Panc1 (cell line): ENCODE results near the gene MAMDC2. TPM values are rescaled to one million over a fixed set of nuclear protein-coding genes. Genes with fewer than 3 reads are reported as not detected.

Source experiments
- ATAC-seq: fragments of 200-7000 bp; cut with Tn5 transposase; 2 replicates; pipeline ENCODE4 v1.9.1; 2020; ENCODE audit warnings: mild to moderate bottlenecking, moderate library complexity
- BruUV-seq: library from RNA; stranded (reverse); fragments of 400-500 nt; replicated peaks from 2 replicates; lab custom pipeline; 2021; lab: Mats Ljungman, UMichigan
- CTCF ChIA-PET: fragments of 300-600 bp; sonication (Branson Sonifier 250); formaldehyde crosslinking; loops from one replicate; lab custom pipeline; 2022; ENCODE audit warnings: antibody characterized with exemption; lab: Charles Lee
- POLR2A ChIA-PET: fragments of 300-600 bp; sonication (Branson Sonifier 250); formaldehyde crosslinking; loops from one replicate; lab custom pipeline; 2022; ENCODE audit warnings: antibody characterized with exemption; lab: Charles Lee
- DNase-seq: peaks from one replicate; pipeline ENCODE4 v3.0.0-alpha.2; 2010; ENCODE audit warnings: low read depth, low spot score
- H3K27ac ChIP-seq: 2 replicates; pipeline ENCODE4 v1.5.1; 2011; ENCODE audit warnings: mild to moderate bottlenecking, low read length, inconsistent platforms
- H3K27me3 ChIP-seq: fragments of 200-500 bp; sonication (Bioruptor generic); 2 replicates; pipeline ENCODE4 v1.6.0; 2014; ENCODE audit warnings: low read length, inconsistent platforms; ENCODE audit not compliant: control insufficient read depth, insufficient read depth
- H3K36me3 ChIP-seq: fragments of 200-500 bp; sonication (Bioruptor generic); 2 replicates; pipeline ENCODE4 v1.5.1; 2014; ENCODE audit warnings: inconsistent platforms, mild to moderate bottlenecking, low read length, moderate library complexity; ENCODE audit not compliant: control insufficient read depth, insufficient read depth
- H3K4me1 ChIP-seq: 2 replicates; pipeline ENCODE4 v1.5.1; 2011; ENCODE audit warnings: inconsistent platforms, mild to moderate bottlenecking, low read length, moderate library complexity; ENCODE audit not compliant: control insufficient read depth, insufficient read depth
- H3K4me3 ChIP-seq, 2 experiments: 2 replicates each; pipeline ENCODE4 v1.5.1; 2011 to 2012; ENCODE audit warnings: low read depth in 2 of 2, low read length in 2 of 2, mild to moderate bottlenecking in 2 of 2, inconsistent platforms in 1 of 2, moderate library complexity in 1 of 2
- H3K9me3 ChIP-seq: fragments of 200-500 bp; sonication (Bioruptor generic); 2 replicates; pipeline ENCODE4 v1.5.1; 2014; ENCODE audit warnings: low read depth, mild to moderate bottlenecking, inconsistent platforms, low read length, moderate library complexity; ENCODE audit not compliant: control insufficient read depth, insufficient read depth
- CTCF ChIP-seq: fragments of 450-650 bp; IDR thresholded peaks from 2 replicates; pipeline ENCODE4 v1.5.1; 2017; ENCODE audit warnings: mild to moderate bottlenecking
- POLR2AphosphoS5 ChIP-seq: IDR thresholded peaks from 2 replicates; pipeline ENCODE4 v1.6.1; 2012; ENCODE audit warnings: mild to moderate bottlenecking, low read depth, low read length, moderate library complexity
- REST ChIP-seq, 2 experiments: IDR thresholded peaks; 2 replicates each; pipeline ENCODE4 v1.6.1; 2011 to 2012; ENCODE audit warnings: low read depth in 2 of 2, control low read depth in 1 of 2, low read length in 1 of 2, mild to moderate bottlenecking in 1 of 2, moderate library complexity in 1 of 2; ENCODE audit not compliant: insufficient read depth in 1 of 2
- SIN3A ChIP-seq: IDR thresholded peaks from 2 replicates; pipeline ENCODE4 v1.6.1; 2012; ENCODE audit warnings: low read depth, mild to moderate bottlenecking, low read length, moderate library complexity, borderline replicate concordance; ENCODE audit not compliant: insufficient read depth
- TCF7L2 ChIP-seq: IDR thresholded peaks from 2 replicates; pipeline ENCODE4 v1.6.1; 2011; ENCODE audit warnings: mild to moderate bottlenecking, low read depth, low read length, inconsistent platforms
- in situ Hi-C: cut with HindIII; loops from 2 replicates; pipeline ENCODE4 v1.10.0; 2016; ENCODE audit warnings: low sequenced_read_pairs, low pct_unique_long_range_greater_than_20kb
- intact Hi-C: fragments of 100-400 bp; cut with micrococcal nuclease; formaldehyde crosslinking; loops from one replicate; pipeline ENCODE4 v1.10.0; 2022; ENCODE audit not compliant: unreplicated experiment
- total RNA-seq: library from RNA; stranded (reverse); gene quantifications from one replicate; pipeline ENCODE4 v1.2.1, GENCODE V29; 2021; ENCODE audit not compliant: unreplicated experiment

The MAMDC2 gene
- total RNA-seq, 1 experiment from 2014 or later = 1.5 TPM

GRCh38 chr9:70168521-70168920 lies 124.9 kb downstream of the MAMDC2 start:
- Histone ChIP-seq H3K9me3 (no peaks in the 10 kb centered on the region), H3K36me3 (no peaks in the 10 kb centered on the region), H3K27me3 (no peaks in the 10 kb centered on the region), H3K4me3 (no peak overlapping the region), H3K27ac (no peak overlapping the region), H3K4me1 (no peaks in the 10 kb centered on the region)
- in situ Hi-C loops = no loop called here
- DNase-seq = no peak
- ChIA-PET POLR2A (no interaction called here), CTCF (no interaction called here)
- ATAC-seq = no peak
- intact Hi-C loops = no loop called here
- no TSS peak for BruUV-seq
- TF ChIP-seq SIN3A (no peak), TCF7L2 (no peak), POLR2AphosphoS5 (no peak), REST (IDR thresholded peaks at IDR 0.05; ENCODE audit: insufficient read depth in 1 of 2, low read depth in 2 of 2, low read length in 1 of 2) (no peak), CTCF (no peak)

- BruUV-seq = no TSS peak
- TF ChIP-seq SIN3A (no peak), REST (IDR thresholded peaks at IDR 0.05; ENCODE audit: insufficient read depth in 1 of 2, low read depth in 2 of 2, low read length in 1 of 2) (no peak), TCF7L2 (no peak), CTCF (no peak), POLR2AphosphoS5 (no peak)
- Histone ChIP-seq H3K4me3 (no peak overlapping the region), H3K27me3 (no peaks in the 10 kb centered on the region), H3K27ac (no peak overlapping the region), H3K4me1 (no peaks in the 10 kb centered on the region), H3K9me3 (no peaks in the 10 kb centered on the region), H3K36me3 (no peaks in the 10 kb centered on the region)
- POLR2A ChIA-PET = no interaction called here
- in situ Hi-C loops = no loop called here
- intact Hi-C loops = no loop called here
- ATAC-seq (no peak), DNase-seq (no peak)
- CTCF ChIA-PET = no interaction called here
These were observed 125.6 kb downstream of the MAMDC2 start for GRCh38 chr9:70169222-70169621.
